WI38 (cell line): ENCODE data around the gene SLC9A8.

Source experiments
- H3K4me3 ChIP-seq: 2 replicates; pipeline ENCODE4 v1.5.1; 2011; ENCODE audit warnings: low read depth, mild to moderate bottlenecking, control low read depth, low read length
- TF ChIP-seq, protein P1 (sequence below): IDR thresholded peaks from 2 replicates; pipeline ENCODE4 v1.5.1; 2012; ENCODE audit warnings: low read depth, mild to moderate bottlenecking, control low read depth, low read length

Gene SLC9A8

GRCh38 chr20:49821381-49821780, 8.8 kb downstream of the SLC9A8 start:
- TF ChIP-seq, protein P1, sequence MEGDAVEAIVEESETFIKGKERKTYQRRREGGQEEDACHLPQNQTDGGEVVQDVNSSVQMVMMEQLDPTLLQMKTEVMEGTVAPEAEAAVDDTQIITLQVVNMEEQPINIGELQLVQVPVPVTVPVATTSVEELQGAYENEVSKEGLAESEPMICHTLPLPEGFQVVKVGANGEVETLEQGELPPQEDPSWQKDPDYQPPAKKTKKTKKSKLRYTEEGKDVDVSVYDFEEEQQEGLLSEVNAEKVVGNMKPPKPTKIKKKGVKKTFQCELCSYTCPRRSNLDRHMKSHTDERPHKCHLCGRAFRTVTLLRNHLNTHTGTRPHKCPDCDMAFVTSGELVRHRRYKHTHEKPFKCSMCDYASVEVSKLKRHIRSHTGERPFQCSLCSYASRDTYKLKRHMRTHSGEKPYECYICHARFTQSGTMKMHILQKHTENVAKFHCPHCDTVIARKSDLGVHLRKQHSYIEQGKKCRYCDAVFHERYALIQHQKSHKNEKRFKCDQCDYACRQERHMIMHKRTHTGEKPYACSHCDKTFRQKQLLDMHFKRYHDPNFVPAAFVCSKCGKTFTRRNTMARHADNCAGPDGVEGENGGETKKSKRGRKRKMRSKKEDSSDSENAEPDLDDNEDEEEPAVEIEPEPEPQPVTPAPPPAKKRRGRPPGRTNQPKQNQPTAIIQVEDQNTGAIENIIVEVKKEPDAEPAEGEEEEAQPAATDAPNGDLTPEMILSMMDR: no peak
- H3K4me3 ChIP-seq: no peak overlapping the region

- no peak overlapping the region for H3K4me3 ChIP-seq
These were observed 9.3 kb downstream of the SLC9A8 start for GRCh38 chr20:49821870-49822331.

GRCh38 chr20:49823152-49823847, 10.7 kb downstream of the SLC9A8 start:
- H3K4me3 ChIP-seq: no peak overlapping the region
- TF ChIP-seq, protein P1: no peak

More at GRCh38 chr20:49821870-49822331, 9.3 kb downstream of the SLC9A8 start:
- TF ChIP-seq, protein P1: no peak

GRCh38 chr20:49824206-49824605, 11.6 kb downstream of the SLC9A8 start:
- no peak overlapping the region for H3K4me3 ChIP-seq
- TF ChIP-seq, protein P1: no peak

DNA sequence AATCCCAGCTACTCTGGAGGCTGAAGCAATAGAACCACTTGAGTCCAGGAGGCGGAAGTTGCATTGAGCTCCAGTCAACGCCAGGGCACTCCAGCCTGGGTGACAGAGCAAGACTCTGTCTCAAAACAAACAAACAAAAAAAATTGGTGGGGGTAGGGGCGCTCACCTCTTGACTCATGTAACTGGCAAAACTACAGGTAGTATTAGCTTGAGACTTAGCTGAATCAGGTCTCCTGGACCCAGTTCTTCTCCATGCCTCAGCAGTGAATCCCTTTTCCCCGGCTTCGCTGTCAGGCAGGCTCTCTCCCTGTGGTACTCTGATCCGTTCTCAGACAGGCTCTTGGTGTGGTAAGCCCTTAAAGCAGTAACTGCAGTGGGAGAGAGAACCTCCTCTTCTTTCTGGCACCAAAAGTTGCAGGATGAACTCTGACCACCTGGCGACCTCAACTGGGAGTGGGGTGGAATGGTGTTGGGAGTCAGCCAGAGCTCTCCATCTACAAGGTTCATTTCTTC, 12.9 kb downstream of the SLC9A8 start:
- TF ChIP-seq, protein P1: no peak
- no peak overlapping the region for H3K4me3 ChIP-seq

DNA sequence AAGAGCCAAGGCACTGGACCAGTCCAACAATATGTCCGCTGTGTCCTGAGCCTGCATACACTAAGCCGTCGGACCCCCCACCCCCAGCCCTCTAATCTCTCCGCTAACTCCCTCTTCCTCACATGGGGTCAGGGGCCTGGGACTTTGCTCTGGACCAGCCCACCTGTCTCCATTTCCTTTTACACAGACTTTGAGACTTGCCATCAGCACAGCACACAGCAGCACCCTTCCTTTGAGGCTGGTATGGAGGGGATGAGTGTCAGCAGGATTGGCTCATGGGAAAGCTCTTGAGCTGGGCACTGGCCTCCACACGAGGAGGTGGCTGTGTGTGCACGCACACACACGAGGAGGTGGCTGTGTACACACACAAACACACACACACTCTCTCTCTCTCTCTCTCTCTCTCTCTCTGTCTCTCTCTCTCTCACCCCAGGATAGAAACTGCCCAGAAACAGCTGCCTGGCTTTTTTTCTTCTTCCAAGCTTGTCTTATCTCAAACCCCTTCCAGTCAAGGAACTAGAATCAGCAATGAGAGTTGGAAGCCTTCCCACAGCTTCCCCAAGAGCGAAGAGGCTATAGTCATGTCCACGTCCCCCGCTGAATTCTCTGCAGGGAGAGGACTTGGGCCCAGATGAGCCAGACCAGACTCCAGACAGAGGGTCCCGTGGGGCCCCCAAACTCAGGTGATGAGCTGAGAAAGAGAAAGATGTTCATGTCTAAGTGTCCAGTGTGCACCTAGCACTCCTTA, 18.6 kb downstream of the SLC9A8 start:
- no peak overlapping the region for H3K4me3 ChIP-seq
- TF ChIP-seq, protein P1: no peak
